ENCODE results near the gene DCAF17. TPM values are rescaled to one million over a fixed set of nuclear protein-coding genes. Genes with fewer than 3 reads are reported as not detected.

The DCAF17 gene
- total RNA-seq, 2 donors from 2014 or later: 8.2 to 16.9 TPM

GRCh38 chr2:171431677-171432167 lies 2.3 kb upstream of the DCAF17 start:
- no peak for DNase-seq
- Histone ChIP-seq H3K4me1 (peaks cover 18% of the 10 kb centered on the region), H3K36me3 (replicated peaks in 1 of 2; ENCODE audit: insufficient read depth in 1 of 2, low read depth in 2 of 2) (no peaks in the 10 kb centered on the region), H3K27ac (no peak overlapping the region), H3K9me3 (no peaks in the 10 kb centered on the region), H3K4me3 (no peak overlapping the region), H3K27me3 (no peaks in the 10 kb centered on the region)
- ATAC-seq: no peak
- no peak for TF ChIP-seq CTCF (IDR thresholded peaks at IDR 0.05)
- TF ChIP-seq POLR2A (IDR thresholded peaks at IDR 0.05): no peak
- intact Hi-C loops (cut with DNase I): no loop called here
- WGBS, 2 donors: 91 to 99% methylated on average over 9 of the region's 9 CpGs

- DNase-seq (no peak), ATAC-seq (no peak)
- TF ChIP-seq CTCF (IDR thresholded peaks at IDR 0.05) (no peak), POLR2A (IDR thresholded peaks at IDR 0.05) (no peak)
- intact Hi-C loops (cut with DNase I): no loop called here
- Histone ChIP-seq H3K27ac (no peak overlapping the region), H3K36me3 (replicated peaks in 1 of 2; ENCODE audit: insufficient read depth in 1 of 2, low read depth in 2 of 2) (no peaks in the 10 kb centered on the region), H3K9me3 (no peaks in the 10 kb centered on the region), H3K4me3 (no peak overlapping the region), H3K4me1 (peaks cover 18% of the 10 kb centered on the region), H3K27me3 (no peaks in the 10 kb centered on the region)
- 60 to 62% methylated on average over 4 of the region's 4 CpGs for WGBS, 2 donors
Observed at GRCh38 chr2:171432206-171432968, 1.6 kb upstream of the DCAF17 start.

- intact Hi-C loops (cut with DNase I): no loop called here
- H3K27ac ChIP-seq: peak overlapping the region; percentile 83 to 99 (median 99)
- peak overlapping the region; percentile 21 to 65 for H3K4me3 ChIP-seq
- H3K4me1 ChIP-seq: peaks cover 18% of the 10 kb centered on the region
- peak; percentile 31 to 51 (median 42) for DNase-seq
- 15 to 19% methylated on average over 20 of the region's 20 CpGs for WGBS, 2 donors
- no peaks in the 10 kb centered on the region for H3K9me3 ChIP-seq
- no peak for ATAC-seq
- H3K36me3 ChIP-seq (replicated peaks in 1 of 2; ENCODE audit: insufficient read depth in 1 of 2, low read depth in 2 of 2): no peaks in the 10 kb centered on the region
- no peak for TF ChIP-seq POLR2A (IDR thresholded peaks at IDR 0.05)
- no peak for TF ChIP-seq CTCF (IDR thresholded peaks at IDR 0.05)
- H3K27me3 ChIP-seq: no peaks in the 10 kb centered on the region
Observed at GRCh38 chr2:171432969-171433762, 860 bp upstream of the DCAF17 start.

- Histone ChIP-seq H3K27ac (peak within 1 kb of the TSS; percentile 83 to 99 (median 99)), H3K9me3 (no peaks in the 10 kb centered on the region), H3K36me3 (replicated peaks in 1 of 2; ENCODE audit: insufficient read depth in 1 of 2, low read depth in 2 of 2) (no peaks in the 10 kb centered on the region), H3K27me3 (no peaks in the 10 kb centered on the region), H3K4me1 (peaks cover 18% of the 10 kb centered on the region), H3K4me3 (peak within 1 kb of the TSS; percentile 28 to 65)
- no peak for DNase-seq
- TF ChIP-seq POLR2A (IDR thresholded peaks at IDR 0.05): no peak
- peak in 1 of 7 experiments; percentile 26 for TF ChIP-seq CTCF (IDR thresholded peaks at IDR 0.05)
- intact Hi-C loops (cut with DNase I): no loop called here
- ATAC-seq: no peak
- WGBS, 2 donors: 0 to 1% methylated on average over 6 to 15 of the region's 15 CpGs
Observed at GRCh38 chr2:171433763-171434012, 338 bp upstream of the DCAF17 start, which contains the start of gene METTL8. METTL8 (minus strand) TSS chr2:171433990; CDS start chr2:171392185, 41,805 bp downstream.

Measured in body of pancreas (tissue), 4 donors.